K562 (cell line): ENCODE results near the gene FOSL2. TPM values are rescaled to one million over a fixed set of nuclear protein-coding genes. Genes with fewer than 3 reads are reported as not detected.
A peak's percentile ranks its signal among the peaks of the same experiment; 100 is the strongest.

Experiments
- ATAC-seq: fragments of 200-7000 bp; cut with Tn5 transposase; 3 replicates; pipeline ENCODE4 v1.9.1; 2020; ENCODE audit warnings: moderate library complexity
- BruUV-seq: library from RNA; stranded (reverse); fragments of 400-500 nt; replicated peaks from 2 replicates; lab custom pipeline; 2021; lab: Mats Ljungman, UMichigan
- CTCF ChIA-PET: fragments of 300-600 bp; formaldehyde crosslinking; extraction: SDS; loops from one replicate; lab custom pipeline; 2021; ENCODE audit warnings: low intra/inter-chr PET ratio; lab: Yijun Ruan, JAX
- POLR2A ChIA-PET: fragments of 300-600, 350-650 bp; sonication (Branson Sonifier 250); formaldehyde crosslinking; extraction: SDS; loops from one replicate; lab custom pipeline; 2021; ENCODE audit warnings: antibody characterized with exemption, inconsistent platforms; lab: Yijun Ruan, JAX
- DNase-seq, 4 experiments: peaks; one replicate each; pipeline versions ENCODE4 v3.0.0 to v3.0.0-alpha.2; 2011 to 2018; ENCODE audit warnings: low spot score in 3 of 4, mixed read lengths in 3 of 4; ENCODE audit errors: extremely low read depth in 1 of 4
- FAIRE-seq: peaks from 2 replicates; lab custom pipeline; 2011; peaks lifted over from hg19 to GRCh38; lab: Jason Lieb, UNC
- H2AFZ ChIP-seq: 2 replicates; pipeline ENCODE4 v1.6.0; 2011; ENCODE audit warnings: low read depth, low read length, control low read depth, inconsistent platforms
- H3K27ac ChIP-seq: fragments of 200-600 bp; 3 replicates; pipeline ENCODE4 v1.8.0; 2011; ENCODE audit warnings: low read depth, mild to moderate bottlenecking, control low read depth, inconsistent platforms, low read length, moderate library complexity, mixed read lengths; ENCODE audit errors: extremely low read depth
- H3K27me3 ChIP-seq, 2 experiments: fragments of 300-600 bp in 1 of 2; 2 replicates in 1 of 2; 3 replicates in 1 of 2; pipeline versions ENCODE4 v1.6.0 to v1.8.0; 2011; ENCODE audit warnings: inconsistent platforms in 2 of 2, low read length in 2 of 2, mild to moderate bottlenecking in 1 of 2, mixed read lengths in 1 of 2, moderate library complexity in 1 of 2; ENCODE audit not compliant: control insufficient read depth in 2 of 2, insufficient read depth in 2 of 2
- H3K36me3 ChIP-seq: fragments of 300-600 bp; 3 replicates; pipeline ENCODE4 v1.8.0; 2011; ENCODE audit warnings: mild to moderate bottlenecking, low read length, inconsistent platforms; ENCODE audit not compliant: control insufficient read depth, insufficient read depth
- H3K4me1 ChIP-seq, 2 experiments: fragments of 200-600 bp in 1 of 2; replicated peaks in 1 of 2; 2 replicates in 1 of 2; 3 replicates in 1 of 2; pipeline versions ENCODE4 v1.5.1 to v1.8.0; 2011; ENCODE audit warnings: inconsistent platforms in 2 of 2, low read length in 2 of 2, mild to moderate bottlenecking in 1 of 2, mixed read lengths in 1 of 2, moderate library complexity in 1 of 2; ENCODE audit not compliant: control insufficient read depth in 2 of 2, insufficient read depth in 2 of 2
- H3K4me2 ChIP-seq: 2 replicates; pipeline ENCODE4 v1.6.1; 2011; ENCODE audit warnings: low read length, control low read depth, inconsistent platforms, mixed read lengths; ENCODE audit not compliant: insufficient read depth
- H3K4me3 ChIP-seq: fragments of 200-600 bp; sonication (generic), shearing (Covaris generic); 2 replicates; pipeline ENCODE4 v1.5.1; 2016; ENCODE audit warnings: control low read depth, inconsistent platforms
- H3K79me2 ChIP-seq: fragments of 200-600 bp; 3 replicates; pipeline ENCODE4 v1.8.0; 2011; ENCODE audit warnings: low read length, inconsistent platforms; ENCODE audit not compliant: control insufficient read depth, insufficient read depth
- H3K9ac ChIP-seq, 2 experiments: 2 replicates each; pipeline versions ENCODE4 v1.6.0 to v1.6.1; 2011; ENCODE audit warnings: low read depth in 2 of 2, low read length in 2 of 2, control low read depth in 1 of 2, inconsistent platforms in 1 of 2, mild to moderate bottlenecking in 1 of 2, mixed read lengths in 1 of 2; ENCODE audit not compliant: insufficient read depth in 1 of 2
- H3K9me1 ChIP-seq: one replicate; pipeline ENCODE4 v1.6.0; 2011; ENCODE audit warnings: inconsistent platforms, mild to moderate bottlenecking, low read length, moderate library complexity; ENCODE audit not compliant: control insufficient read depth, insufficient read depth
- H3K9me3 ChIP-seq: replicated peaks from 2 replicates; pipeline ENCODE4 v1.5.1; 2011; ENCODE audit warnings: low read depth, low read length, inconsistent platforms; ENCODE audit not compliant: control insufficient read depth, insufficient read depth
- H4K20me1 ChIP-seq: replicated peaks from 2 replicates; pipeline ENCODE4 v1.6.1; 2011; ENCODE audit warnings: low read length, inconsistent platforms, mixed read lengths; ENCODE audit not compliant: control insufficient read depth, insufficient read depth
- CTCF ChIP-seq, 3 experiments: IDR thresholded peaks in 2 of 3; conservative IDR thresholded peaks in 1 of 3; 2 replicates each; pipeline ENCODE4 v1.5.1; 2011 to 2012; ENCODE audit warnings: low read length in 3 of 3, mild to moderate bottlenecking in 3 of 3, control low read depth in 2 of 3, improper control_type of control experiment in 1 of 3, inconsistent platforms in 1 of 3, low read depth in 1 of 3, mixed read lengths in 1 of 3, moderate library complexity in 1 of 3; ENCODE audit not compliant: insufficient read depth in 2 of 3
- RAD21 ChIP-seq, 2 experiments: fragments of 250-450 bp in 1 of 2; fragments of 450-650 bp in 1 of 2; sonication (Bioruptor Pico) in 1 of 2; formaldehyde crosslinking in 1 of 2; IDR thresholded peaks in 1 of 2; conservative IDR thresholded peaks in 1 of 2; 2 replicates each; pipeline versions ENCODE4 v1.4.0 to v1.8.0; 2020 to 2022; ENCODE audit warnings: mild to moderate bottlenecking in 2 of 2, moderate library complexity in 1 of 2
- REST ChIP-seq, 2 experiments: fragments of 450-650 bp; formaldehyde crosslinking in 1 of 2; IDR thresholded peaks; 2 replicates each; pipeline versions ENCODE4 v1.4.0 to v1.6.1; 2014 to 2020; ENCODE audit warnings: mild to moderate bottlenecking in 2 of 2, borderline replicate concordance in 1 of 2, low read depth in 1 of 2
- SMARCA4 ChIP-seq: fragments of 450-650 bp; IDR thresholded peaks from 2 replicates; pipeline ENCODE4 v1.6.1; 2016
- SNAPC5 ChIP-seq: fragments of 250-450 bp; sonication (Bioruptor Pico); IDR thresholded peaks from 2 replicates; pipeline ENCODE4 v1.8.0; 2021; ENCODE audit warnings: moderate library complexity, mild to moderate bottlenecking, inconsistent platforms
- WGBS: fragments of 100-300 bp; shearing (Covaris generic); methylation state at CpG from one replicate; pipeline ENCODE4 v1.1.6; 2016; ENCODE audit warnings: low coverage, mixed read lengths; ENCODE audit not compliant: insufficient coverage; ENCODE audit errors: missing lambda C conversion rate; 5-methylcytosine and 5-hydroxymethylcytosine counted together
- in situ Hi-C: fragments of 300-500 bp; cut with MboI; formaldehyde crosslinking; loops from 4 replicates; pipeline ENCODE4 v1.15.0; 2018; ENCODE audit warnings: inconsistent platforms, mixed read lengths
- intact Hi-C: fragments of 100-400 bp; cut with micrococcal nuclease; formaldehyde crosslinking; loops from 2 replicates; pipeline ENCODE4 v1.14.2; 2022
- polyA plus RNA-seq, 8 experiments: library from polyadenylated mRNA; depleted of rRNA in 4 of 8; stranded (reverse) in 5 of 8; unstranded in 3 of 8; fragments of >200 nt; fragmentation: Nextera tagmentation in 2 of 8; fragmentation: Illumina TruSeq in 1 of 8; extraction: Ambion mirVana in 2 of 8; extraction: Trizol in 1 of 8; gene quantifications; 2 replicates each; pipeline versions ENCODE4 v1.2.1 to v1.2.3, GENCODE V29; 2011 to 2014; ENCODE audit warnings: inconsistent platforms in 1 of 8, missing spikeins in 1 of 8
- total RNA-seq, 7 experiments: library from RNA; depleted of rRNA in 6 of 7; stranded (reverse); fragments of >200 nt in 6 of 7; fragmentation: Illumina TruSeq in 2 of 7; extraction: Trizol in 2 of 7; gene quantifications; 2 replicates each; pipeline versions ENCODE4 v1.2.1 to v1.2.3, GENCODE V29; 2011 to 2021; ENCODE audit warnings: low replicate concordance in 1 of 7
- TF ChIP-seq, protein P1 (sequence below): sonication (generic); formaldehyde crosslinking; IDR thresholded peaks from 2 replicates; pipeline ENCODE4 v1.8.0; 2023; ENCODE audit warnings: mild to moderate bottlenecking, missing genetic modification reagents

The FOSL2 gene
- total and polyA plus RNA-seq, 9 of the 15 experiments (the other 6 are each of a cell fraction or from before 2014, with no cell fraction given), result 0.04 to 2.9 (median 0.80) TPM

GRCh38 chr2:28419443-28420270 lies 27.0 kb downstream of the FOSL2 start:
- ATAC-seq (peak; percentile 73), DNase-seq (peak in 1 of 4 experiments; percentile 23), FAIRE-seq (no peak)
- H3K4me2 ChIP-seq, result no peak overlapping the region
- in situ Hi-C loops (no loop called here), intact Hi-C loops (no loop called here)
- POLR2A ChIA-PET, result interaction anchor here (0.6 to 0.8 kb wide), 2 partner anchors 12 to 318 kb away, joined by 3 to 5 read pairs; no protein-coding TSS in a partner anchor
- H3K27ac ChIP-seq, result no peak overlapping the region
- H3K79me2 ChIP-seq, result no peaks in the 10 kb centered on the region
- CTCF ChIA-PET, result no interaction called here
- TF ChIP-seq SNAPC5 (CRISPR knock-in tag), result no peak
- TF ChIP-seq, protein P1, sequence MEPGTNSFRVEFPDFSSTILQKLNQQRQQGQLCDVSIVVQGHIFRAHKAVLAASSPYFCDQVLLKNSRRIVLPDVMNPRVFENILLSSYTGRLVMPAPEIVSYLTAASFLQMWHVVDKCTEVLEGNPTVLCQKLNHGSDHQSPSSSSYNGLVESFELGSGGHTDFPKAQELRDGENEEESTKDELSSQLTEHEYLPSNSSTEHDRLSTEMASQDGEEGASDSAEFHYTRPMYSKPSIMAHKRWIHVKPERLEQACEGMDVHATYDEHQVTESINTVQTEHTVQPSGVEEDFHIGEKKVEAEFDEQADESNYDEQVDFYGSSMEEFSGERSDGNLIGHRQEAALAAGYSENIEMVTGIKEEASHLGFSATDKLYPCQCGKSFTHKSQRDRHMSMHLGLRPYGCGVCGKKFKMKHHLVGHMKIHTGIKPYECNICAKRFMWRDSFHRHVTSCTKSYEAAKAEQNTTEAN (CRISPR knock-in tag), result no peak
- peak; percentile 16 to 61; a peak in 2 of 4 replicates for TF ChIP-seq RAD21 (CRISPR knock-in tag; conservative IDR thresholded peaks at IDR 0.05 in 1 of 2, IDR thresholded peaks at IDR 0.05 in 1 of 2)
- TF ChIP-seq CTCF (IDR thresholded peaks at IDR 0.05 in 2 of 3, conservative IDR thresholded peaks at IDR 0.05 in 1 of 3; ENCODE audit: insufficient read depth in 2 of 3, low read depth in 1 of 3, low read length in 3 of 3), result peak; percentile 16 to 50 (median 27); a peak in 3 of 6 replicates
- peak; percentile 29; the same call in 1 of the 2 replicates for TF ChIP-seq REST (IDR thresholded peaks at IDR 0.05; ENCODE audit: borderline replicate concordance)
- TF ChIP-seq REST (CRISPR knock-in tag; IDR thresholded peaks at IDR 0.05; ENCODE audit: low read depth), result no peak
- no peak for TF ChIP-seq SMARCA4
- WGBS, result 12% methylated on average over 7 of the region's 7 CpGs
- no peaks in the 10 kb centered on the region for H3K9me1 ChIP-seq
- no peaks in the 10 kb centered on the region for H3K4me1 ChIP-seq
- H3K27me3 ChIP-seq, result peaks cover 10 to 27% of the 10 kb centered on the region in 2 experiments; a peak in 4 of 5 replicates
- no peak overlapping the region for H3K4me3 ChIP-seq
- H3K36me3 ChIP-seq, result no peaks in the 10 kb centered on the region
- no peak overlapping the region for H3K9ac ChIP-seq
- H4K20me1 ChIP-seq, result no peaks in the 10 kb centered on the region
- H3K9me3 ChIP-seq, result no peaks in the 10 kb centered on the region
- no peak overlapping the region for H2AFZ ChIP-seq
- BruUV-seq, result no TSS peak
